Raji (cell line): ENCODE results near the gene FKRP.

Experiments used
- POLR2A ChIP-seq: IDR thresholded peaks from 2 replicates; pipeline ENCODE4 v1.6.1; 2011; ENCODE audit warnings: low read depth, low read length, control low read depth; ENCODE audit not compliant: insufficient read depth

FKRP gene

DNA sequence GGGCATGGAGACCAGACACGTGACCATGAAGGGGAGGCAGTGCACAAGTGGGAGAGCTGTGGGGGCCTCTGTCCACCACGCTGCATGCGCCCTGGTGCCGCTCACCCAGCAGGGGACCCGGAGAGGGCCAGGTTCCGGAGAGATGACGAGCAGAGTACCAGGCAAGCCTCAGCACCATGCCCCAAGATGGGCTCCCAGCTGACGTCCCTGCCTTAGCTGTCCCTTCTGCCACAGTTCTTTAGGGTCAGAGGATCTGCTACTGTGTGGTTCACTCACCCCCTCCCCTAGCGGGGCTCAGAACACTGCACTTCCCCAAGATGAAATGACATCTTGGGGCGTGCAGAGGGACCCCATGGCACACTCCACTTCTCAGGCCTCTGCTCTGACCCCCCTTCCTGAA, 19.3 kb upstream of the FKRP start:
- TF ChIP-seq POLR2A = no peak

DNA sequence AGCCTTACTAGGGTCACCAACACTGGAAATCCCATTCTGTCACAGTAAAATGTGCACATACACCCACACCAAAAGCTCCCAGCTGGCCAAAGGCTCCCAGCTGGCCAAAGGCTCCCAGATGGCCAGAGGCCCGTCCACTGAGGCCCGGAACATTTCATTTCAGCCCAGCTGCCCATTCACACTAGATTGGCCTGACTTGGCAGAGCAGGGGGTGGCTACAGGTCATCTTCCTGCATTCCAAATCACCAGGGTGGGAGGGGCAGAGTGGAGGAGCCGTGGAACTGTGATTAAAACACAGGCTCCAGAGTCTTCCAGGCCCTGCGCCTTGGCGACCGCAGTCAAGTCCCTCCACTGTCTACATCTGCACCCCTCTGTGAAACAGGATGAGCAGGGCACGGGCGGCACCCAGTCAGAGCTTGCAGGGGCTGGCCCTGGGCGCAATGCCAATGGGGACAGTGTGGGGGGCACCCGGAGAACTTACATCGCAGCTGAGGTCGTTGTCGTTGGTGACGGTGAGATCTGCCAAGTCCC, 18.8 kb upstream of the FKRP start:
- TF ChIP-seq POLR2A = no peak

DNA sequence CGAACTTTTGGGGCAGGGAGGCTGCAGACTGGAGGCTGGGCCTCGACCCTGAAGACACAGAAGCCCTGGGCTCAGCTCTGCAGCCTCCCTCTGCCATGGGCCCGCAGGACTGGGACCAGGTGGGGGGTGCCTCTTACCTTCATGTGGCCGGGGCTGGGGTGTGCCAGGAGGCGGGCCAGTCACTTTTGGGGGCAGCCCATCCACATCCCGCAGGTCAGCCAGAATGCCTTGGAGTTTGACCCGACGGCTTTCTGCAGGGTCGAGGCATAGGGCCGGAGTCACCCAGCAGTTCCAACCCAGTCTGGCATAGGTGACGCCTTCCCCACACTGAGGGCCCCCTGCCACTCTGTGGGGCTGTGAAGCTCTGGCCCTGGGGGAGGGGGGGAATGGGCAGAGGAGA, 18.1 kb upstream of the FKRP start:
- TF ChIP-seq POLR2A = no peak

DNA sequence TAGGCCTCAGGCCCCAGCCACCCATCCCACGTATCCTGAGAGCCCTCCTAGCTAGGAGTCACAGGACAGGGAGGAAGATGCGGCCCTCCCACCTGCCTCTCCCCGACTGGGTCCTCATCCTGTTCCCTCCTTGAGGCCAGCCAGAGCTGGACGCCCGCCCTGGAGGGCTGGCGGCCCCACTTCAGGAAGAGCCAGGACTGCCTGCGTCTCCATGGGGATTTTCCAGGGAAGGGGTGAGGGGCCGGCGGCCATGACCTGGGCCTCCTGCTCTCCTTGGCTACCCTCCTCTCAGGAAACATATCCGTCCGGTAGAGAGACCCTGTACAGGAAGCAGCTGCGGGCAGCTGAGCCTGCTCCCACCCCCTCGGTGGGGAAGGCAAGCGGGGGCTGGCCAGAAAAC, 17.6 kb upstream of the FKRP start:
- no peak for TF ChIP-seq POLR2A

DNA sequence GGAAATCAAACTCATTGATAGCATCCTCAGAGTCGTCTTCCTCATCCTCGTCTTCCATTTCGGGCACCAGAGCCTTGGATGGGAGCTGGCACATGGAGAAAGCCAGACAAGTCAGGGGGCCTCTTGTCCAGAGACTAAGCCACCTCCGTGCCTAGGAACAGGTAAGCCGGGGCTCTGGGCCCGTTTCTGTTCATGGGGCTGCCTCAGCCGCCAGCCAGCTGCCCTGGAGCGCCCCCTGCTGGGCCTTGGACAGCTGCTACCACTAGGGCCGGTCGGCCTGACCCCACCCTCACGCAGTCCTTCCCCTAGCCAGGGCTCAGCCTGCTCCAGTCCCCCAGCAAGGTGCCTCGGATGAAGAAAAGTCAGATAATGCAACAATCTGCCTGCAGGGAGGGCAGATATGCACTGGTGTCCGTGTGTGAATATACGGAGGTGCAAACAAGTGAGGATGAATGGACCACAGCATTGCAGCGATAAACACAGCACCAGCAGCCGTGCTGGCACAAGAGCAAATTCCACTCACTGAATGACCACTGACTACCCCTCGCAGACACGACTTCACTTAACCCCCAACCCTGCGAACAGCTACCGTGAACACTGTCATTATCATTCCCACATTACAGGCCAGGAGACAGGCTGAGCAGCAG, 17.0 kb upstream of the FKRP start:
- TF ChIP-seq POLR2A = no peak

DNA sequence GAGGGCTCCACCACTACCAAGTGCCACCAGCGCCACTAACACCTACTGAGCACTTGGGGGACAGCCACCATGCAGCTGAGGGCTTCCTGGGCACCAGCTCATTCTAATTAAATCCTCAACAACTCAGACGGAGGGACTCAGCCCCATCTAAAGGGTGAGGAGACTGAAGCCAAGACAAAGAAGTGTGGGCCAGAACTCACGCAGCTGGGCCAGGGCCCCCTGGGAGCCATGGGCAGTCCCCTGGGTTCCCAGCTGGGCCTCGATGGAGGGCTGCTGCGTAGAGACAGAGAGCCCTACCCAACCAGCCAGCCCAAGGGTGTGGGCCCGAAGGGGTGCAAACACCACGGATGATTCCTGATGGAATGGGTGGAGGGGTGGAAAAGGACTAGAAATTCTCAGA, 16.2 kb upstream of the FKRP start:
- no peak for TF ChIP-seq POLR2A

DNA sequence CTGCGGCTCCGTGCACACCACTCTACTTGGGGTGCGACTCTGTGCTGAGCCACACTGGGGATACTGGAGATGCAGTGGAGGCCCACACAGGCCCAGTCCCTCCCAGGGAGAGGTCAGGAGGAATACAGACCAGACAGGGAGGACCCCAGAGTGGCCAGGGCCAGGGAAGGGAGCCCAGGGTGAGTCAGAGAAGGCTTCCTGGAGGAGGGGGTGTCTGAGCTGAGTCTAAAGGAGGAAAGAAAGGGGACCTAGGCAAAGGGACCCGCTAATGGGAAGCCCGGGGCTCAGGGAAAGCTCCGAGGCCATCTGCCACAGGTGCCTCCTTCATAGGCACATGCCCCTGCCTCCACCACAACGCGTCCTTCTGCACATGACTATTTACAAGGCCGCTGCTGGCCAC, 15.7 kb upstream of the FKRP start:
- TF ChIP-seq POLR2A = no peak

DNA sequence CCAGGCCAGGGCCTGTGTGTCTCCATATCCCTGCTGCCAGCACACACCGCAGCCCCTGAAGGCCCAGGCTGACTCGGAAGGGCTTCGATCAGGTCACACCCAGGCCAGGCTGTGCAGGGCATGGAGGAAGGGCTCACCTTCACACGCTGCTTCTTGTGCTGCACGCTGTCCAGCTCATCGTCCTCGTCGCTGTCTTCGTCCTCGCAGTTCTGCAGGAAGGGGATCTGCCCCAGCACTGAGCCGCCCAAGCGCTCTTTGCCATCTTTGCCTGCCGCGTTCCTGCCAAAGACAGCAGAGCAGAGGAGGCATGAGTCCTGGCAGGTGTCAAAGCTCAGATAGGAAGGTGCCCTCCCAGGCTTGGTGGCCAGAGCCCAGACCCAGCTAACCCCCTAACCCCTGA, 15.3 kb upstream of the FKRP start:
- TF ChIP-seq POLR2A = no peak

DNA sequence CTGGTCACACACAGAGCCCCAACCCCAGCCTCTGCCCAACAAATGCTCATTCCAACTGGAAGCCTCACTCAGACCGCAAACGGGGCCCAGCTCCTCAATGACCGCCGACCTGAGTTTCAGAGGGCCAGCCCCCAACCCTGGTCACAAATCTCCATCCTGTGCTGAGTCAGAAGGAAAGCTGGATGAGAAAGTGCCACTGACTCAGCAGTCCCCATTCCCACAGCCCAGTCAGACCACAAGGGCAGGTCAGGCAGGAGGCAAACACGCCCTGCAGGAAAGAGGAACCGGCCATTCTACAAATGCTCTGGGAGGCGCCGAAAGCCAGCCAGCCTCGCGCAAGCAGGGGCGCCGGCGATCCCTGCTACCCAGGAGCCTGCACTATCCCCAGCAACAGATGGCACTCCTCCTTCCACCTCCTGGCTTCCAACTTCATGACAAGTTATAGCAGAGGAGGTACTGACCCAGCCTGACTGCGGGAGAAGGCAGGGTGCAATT, 14.8 kb upstream of the FKRP start:
- TF ChIP-seq POLR2A = no peak

DNA sequence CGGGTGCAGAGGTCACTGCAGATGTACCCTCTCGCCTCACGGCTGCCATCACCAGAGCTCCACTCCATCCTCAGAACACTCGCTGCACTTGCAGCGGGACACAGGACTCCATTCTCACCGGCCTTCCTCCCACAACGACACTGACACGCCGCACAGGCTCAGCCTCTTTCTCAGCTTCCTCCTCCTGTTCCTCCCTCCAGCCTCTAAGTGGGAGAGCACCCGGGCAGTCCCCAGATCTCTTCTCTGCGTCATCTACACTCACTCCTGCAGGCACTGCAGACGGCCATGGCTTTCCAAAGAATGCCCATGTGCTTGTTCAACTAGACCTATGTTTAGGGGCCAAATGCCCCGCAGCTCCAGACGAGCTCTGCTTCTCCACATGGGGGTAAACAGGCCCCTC, 14.3 kb upstream of the FKRP start:
- TF ChIP-seq POLR2A = no peak

DNA sequence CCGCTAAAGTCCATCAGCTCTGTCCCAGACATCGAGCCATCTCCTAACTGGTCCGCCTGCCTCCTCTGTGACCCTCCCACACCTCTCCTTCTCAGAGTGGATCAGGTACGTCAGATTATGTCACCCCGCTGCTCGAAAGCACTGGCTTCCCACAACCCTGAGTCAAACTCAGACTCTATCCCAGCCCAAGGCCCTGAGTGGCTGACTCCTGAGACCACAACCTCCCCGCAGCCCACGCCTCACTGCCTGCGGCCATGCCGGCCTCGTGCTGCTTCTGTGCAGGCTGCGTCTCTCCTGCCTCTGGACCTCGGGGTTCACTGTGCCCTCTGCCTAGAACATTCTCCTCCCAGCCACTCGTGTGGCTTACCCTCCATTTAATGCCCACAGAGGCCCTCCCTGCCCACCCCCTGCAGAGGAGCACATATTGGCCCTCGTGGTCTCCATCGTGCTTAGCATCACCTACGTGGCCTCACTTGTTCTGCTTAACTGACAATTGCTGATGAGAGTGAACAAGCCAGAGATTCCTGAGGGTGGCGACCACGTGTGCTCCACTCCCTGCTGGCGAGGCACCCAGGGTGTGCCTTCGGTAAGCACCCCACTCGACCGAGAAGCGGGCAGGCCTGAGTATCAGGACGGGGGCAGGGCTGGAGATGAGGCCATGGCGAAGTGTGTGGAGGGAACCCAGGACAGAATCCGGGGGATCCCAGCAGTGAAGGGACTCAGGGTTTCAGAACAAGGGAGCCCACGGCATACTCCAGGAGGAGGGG, 13.5 kb upstream of the FKRP start:
- no peak for TF ChIP-seq POLR2A

DNA sequence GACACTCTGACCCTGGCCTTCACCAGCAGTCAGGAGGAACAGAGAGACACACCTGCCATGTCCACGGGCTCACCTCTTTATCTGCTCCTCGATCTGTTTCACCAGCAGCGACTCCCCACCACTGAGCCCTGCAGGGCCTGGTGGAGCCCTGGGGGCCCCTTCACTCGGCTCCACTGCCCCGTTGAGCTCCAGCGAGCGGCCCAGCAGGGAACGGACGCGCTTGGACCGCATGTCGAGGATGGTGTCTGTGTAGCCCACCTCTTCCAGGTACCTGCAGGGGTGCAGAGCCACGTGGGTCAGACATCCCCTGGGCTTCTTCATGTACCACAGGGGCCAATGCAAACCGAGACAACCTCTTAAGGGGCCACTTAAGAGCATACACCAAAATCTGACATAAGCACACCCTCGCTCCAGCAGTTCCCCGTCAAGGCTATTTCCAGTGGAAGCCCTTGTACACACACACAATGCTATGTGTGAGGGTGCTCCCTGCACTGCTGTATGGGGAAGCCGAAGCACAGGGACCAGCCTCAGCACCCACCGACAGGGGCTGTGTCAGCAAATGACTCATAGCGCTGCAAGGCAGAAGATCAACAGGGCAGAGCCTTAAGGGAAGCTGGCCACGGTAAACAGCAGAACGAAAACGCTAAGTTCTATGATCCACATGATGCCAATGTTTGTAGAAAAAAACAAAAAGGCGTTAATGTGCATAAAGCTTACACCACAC, 12.7 kb upstream of the FKRP start:
- no peak for TF ChIP-seq POLR2A

DNA sequence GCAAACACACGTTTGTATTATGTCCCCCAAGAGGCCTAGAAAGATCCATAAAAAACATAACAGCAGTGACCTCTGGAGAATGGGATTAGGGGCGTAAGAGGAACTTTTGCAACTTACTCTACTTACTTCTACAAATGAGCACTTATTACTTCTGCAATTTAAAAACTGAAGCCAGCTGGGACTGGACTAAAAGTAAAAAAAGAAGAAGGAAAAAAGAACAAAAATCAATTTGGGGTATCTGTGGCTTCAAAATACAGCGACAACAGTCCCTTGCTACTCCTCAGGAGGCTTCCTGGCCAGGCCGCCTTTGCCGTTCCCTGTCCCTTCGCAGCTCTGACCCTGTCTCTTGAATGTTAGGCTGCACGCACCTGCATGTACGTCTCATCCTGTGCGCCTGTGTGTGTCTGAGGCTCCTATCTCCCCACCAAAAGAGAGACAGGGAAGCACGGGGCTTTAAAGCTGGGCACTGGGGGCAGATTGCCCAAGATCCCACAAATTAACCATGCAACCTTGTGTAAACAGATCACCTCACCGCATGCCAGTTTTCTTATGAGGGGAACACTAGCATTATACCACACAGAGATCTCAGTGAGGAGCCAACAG, 12.1 kb upstream of the FKRP start:
- no peak for TF ChIP-seq POLR2A

DNA sequence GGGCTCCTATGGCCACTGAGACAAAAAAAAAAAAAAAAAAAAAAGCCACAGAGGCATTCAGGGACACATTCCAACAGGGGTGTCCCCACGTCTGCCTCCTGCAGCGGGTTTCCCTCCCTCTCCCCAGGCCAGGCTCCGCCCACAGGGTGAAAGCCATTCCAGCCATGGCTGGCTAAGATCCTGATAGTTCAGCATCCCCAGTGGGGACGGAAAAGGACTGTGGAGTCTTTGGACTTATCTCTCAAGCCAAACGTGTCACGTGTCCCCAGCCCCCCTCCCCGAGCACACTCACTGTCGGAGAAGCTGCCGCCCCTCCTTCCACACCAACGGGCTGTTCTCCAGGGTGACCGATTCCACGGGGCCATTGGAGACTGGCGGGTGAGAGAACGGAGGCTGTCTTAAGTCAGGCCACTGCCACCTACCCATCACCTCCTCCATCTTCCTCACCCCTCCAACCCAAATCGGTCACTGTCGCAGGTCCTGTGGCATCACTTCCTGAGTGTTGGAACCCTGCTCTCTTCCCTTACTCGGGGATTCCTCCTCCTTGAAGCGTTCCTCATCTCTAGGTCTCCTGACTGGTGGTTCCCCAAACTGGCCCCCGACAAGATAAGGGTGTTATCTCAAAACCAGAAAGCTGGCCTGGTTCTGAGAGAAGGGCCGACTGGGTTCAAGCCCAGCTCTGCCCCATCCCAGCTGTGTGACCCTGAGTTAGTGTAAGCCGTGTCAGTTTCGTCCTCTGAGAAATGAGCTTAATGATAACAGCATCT, 9.1 kb upstream of the FKRP start:
- TF ChIP-seq POLR2A = no peak

DNA sequence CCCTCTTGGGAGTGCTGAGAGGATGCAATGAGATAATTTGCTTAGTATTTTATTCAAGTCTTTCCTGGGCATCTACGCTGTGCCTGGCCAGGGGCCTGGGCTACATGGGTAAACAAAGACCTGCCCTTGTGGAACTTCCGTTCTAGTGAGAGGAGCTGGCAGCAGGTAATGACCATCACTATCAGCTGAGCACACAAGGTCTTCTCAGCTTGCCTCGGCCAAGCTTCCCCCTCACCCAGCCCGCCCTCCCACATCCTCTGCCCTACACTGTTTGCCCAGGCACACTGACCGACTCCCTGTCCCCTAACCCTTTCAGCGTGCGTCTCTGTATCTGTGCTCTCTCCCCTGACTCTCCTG, 8.6 kb upstream of the FKRP start:
- no peak for TF ChIP-seq POLR2A
